NCI-H345 (cell line): ENCODE data around the gene C11orf68.
"Not testable (repeated sequence)": the region's sequence is repeated elsewhere in the genome, so short reads cannot be mapped to it uniquely, and the experiment has no call there.

Source experiments
- DNase-seq: peaks from one replicate; lab custom pipeline; 2025; lab: John Stamatoyannopoulos, UW

The C11orf68 gene

DNA sequence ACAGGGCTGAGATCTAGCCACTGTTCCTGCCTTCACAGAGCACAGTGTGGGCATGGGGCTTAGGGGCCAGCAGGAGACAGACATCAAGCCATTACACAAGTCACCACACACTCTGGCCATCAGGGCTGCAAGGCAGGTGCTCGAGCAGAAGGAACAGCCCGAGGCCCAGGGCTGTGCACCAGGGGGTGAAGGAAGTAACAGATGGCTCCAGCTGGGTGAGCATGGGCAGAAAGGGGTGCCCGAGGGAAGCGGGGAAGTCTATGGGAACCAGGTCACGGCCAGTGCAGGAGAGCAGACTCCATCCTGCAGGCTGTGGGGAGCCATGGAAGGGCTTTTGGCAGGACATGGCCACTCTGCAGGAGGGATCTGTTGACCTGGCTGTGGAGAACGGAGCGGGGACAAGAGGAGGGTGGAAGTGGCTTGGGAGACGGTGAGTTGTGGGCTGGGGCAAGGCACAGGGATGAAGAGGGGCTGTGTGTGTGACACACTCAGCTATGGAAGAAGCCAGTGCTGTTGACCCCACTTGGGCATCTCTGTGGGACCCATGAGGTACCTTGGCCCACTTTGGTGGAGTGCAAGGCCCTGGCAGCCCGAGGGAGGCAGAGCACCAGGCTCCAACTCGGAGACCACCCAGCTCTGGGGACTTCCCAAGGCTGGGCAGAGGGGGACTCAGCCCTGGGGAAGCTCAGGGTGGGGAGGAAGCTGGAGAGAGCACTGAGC lies 3.6 kb downstream of the C11orf68 start:
- DNase-seq, result no peak

DNA sequence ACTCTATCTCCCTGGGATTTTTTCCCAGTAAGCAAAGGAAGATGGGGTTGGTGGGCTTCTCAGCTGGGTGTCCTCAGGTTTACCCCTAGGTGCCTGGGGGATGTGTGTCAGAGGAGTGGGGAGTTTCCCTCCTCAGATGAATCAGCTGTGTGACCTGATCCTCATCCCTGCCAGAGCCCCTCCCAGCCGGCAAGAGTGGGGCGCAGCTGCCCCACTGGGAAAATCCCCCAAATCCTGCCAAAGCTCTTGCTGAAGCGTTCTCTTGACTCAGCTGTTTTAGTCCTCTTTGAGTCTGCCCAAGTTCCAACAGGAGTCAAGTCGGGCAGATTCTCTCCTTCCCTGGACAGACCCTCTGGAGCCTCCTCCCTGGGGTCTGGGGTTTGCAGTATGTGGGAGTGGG lies 6.0 kb downstream of the C11orf68 start:
- DNase-seq, result no peak

DNA sequence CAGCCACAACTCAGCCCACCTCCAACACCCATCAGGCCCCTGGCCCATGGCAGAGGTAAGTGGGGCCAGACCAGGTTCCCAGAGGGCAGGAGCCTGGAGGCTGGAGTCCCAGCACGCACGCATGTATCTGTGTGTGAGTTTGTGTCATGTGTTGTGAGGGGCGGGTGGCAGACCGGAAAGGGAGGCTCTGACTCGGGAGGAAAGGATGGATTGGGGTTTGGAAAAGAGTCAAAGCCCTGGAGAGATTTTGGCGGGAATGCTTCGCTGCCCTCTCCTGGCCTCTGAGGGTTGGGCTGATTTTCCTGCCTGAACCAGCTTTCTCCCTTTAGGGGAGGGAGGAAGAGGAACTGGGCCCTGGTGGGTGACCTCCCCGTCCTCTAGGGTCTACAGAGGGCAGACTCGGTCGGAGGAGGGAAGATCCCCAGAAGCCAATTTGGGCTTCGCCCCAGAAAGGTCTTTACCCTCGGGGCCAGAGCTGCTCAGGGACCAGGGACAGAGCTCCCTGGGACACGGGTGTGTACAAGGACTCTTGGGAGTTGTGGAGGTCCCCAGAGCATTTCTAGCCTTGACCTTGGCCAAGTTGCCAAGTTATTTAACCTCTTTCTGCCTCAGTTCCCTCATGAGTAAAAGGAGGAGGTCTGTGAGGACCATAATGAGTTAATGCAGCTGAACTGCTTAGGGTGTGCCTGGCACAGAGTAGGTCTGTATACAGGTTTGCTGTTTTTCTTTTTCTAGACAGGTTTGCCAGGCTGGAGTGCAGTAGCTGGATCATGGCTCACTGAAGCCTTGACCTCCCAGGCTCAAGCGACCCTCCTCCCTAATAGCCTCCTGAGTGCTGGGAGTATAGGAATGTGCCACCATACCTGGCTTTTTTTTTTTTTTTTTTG lies 6.9 kb downstream of the C11orf68 start:
- DNase-seq, result peak; percentile 45

DNA sequence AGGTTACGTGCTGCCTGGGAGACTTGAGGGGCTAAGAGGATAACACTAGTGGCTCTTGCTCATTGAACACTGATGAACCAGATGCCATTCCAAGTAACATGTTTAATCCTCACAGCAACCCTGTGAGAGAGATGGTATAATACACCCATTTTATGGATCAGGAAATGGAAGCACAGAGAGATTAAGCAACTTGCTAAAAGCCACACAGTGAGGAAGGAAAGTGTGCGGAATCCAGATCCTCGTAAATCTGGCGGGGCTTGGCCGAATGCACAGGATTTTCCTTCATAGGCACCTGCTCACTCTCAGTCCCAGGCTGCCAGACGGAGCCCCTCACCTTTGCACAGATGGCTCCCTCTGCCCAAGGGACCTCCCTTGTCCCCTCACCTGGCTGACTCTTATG lies 11.0 kb downstream of the C11orf68 start:
- DNase-seq, result no peak

DNA sequence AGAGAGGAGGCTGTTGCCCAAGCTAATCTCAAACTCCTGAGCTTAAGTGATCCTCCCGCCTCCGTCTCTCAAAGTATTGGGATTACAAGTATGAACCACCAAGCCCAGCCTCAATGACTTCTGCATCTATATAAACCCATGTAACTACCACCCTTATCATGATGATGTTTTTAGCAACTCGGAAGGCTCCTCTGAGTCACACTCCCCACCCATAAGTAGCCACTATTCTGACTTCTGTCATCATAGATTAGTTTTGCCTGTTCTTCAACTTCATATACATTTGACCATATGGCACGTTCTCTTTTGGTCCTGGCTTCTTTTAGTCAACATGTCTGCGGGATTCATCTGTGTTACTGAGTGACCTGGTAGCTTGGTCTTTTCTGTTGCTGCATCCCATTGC lies 12.3 kb downstream of the C11orf68 start:
- DNase-seq, result no peak

DNA sequence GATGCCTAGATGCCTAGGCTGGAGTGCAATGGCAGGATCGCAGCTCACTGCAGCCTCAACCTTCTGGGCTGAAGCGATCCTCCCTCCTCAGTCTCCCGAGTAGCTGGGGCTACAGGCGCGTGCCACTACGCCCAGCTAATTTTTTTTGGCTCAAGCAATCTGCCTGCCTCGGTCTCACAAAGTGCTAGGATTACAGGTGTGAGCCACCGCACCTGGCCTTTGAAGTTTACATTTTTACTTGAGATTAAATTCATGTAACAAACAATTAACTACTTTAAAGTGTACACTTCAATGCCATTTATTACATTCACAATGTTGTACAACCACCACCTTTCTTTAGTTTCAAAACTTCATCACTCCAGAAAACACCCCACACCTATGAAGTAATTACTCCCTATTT lies 15.1 kb downstream of the C11orf68 start:
- DNase-seq, result no peak

DNA sequence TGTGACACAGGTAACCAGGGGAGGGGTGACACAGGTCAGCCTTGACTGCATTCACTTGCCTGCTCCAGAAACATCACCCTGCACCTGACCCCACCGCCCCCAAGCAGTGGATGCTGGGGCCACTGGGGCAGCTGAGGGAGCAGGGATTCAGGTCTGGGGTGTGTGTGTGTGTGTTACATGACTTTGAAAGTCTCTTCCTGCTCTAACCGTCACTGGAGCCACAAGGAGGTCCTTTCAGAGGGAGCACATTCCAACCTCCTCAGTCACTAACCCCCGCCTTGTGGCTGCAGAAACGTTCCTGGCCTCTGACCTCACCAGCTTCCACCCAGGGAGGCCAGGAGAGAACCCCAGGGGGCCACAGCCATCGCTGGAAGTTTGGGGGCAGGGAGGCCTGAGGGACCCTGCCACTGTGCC lies 15.8 kb downstream of the C11orf68 start:
- DNase-seq, result no peak

DNA sequence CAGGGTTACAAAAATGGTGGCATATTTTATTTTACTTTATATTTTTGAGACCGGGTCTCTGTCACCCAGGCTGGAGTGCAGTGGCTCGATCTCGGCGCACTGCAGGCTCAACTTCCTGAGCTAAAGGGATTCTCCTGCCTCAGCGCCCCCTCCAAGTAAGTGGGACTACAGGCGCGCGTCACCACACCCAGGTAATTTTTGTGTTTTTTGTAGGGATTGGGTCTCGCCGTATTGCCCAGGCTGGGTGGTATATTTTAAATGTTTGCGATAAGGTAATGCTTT lies 18.0 kb downstream of the C11orf68 start:
- DNase-seq, result no peak

DNA sequence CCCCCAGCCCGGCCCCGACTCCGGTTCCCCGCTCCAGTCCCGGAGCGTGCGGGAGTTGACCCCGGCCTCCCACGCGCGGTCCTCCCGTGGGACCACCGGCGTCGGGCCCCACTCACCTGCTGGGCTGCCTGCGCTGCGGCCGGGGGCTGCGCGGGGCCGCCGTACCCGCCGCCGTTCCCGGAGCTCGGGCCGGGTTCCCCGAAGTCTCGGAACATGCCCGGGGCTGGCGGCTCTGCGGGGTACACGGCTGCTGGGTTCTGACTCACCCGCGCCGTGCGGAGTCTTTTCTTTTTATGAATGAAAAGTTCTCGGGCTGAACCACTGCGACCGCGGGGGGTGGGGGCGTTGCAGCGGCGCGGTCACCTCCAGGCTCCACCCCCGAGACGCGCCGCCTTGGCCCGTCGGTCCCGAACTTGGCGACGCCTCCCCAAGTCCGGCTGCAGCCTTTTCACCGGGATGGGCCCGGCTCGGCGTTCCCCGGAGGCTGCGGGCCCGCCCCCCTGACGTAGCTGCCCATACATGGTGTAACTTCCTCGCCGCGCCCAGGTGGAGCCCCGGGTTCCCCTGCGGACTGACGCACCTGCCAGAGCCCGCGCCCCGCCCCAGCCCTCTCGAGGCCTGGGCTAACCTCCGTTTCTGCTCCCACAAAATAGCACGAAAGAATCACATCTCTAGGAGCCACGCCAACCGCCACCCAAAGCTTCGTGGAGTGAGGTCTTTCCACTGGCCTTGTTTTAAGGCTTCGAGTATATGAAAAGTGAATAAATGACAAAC lies 18.6 kb downstream of the C11orf68 start, which contains the start of gene FOSL1:
TSS of gene FOSL1 (minus strand) at position 264 of the 774 bp plus-strand sequence. CDS start at position 215, 49 bp downstream.
- peak; percentile 82 for DNase-seq

DNA sequence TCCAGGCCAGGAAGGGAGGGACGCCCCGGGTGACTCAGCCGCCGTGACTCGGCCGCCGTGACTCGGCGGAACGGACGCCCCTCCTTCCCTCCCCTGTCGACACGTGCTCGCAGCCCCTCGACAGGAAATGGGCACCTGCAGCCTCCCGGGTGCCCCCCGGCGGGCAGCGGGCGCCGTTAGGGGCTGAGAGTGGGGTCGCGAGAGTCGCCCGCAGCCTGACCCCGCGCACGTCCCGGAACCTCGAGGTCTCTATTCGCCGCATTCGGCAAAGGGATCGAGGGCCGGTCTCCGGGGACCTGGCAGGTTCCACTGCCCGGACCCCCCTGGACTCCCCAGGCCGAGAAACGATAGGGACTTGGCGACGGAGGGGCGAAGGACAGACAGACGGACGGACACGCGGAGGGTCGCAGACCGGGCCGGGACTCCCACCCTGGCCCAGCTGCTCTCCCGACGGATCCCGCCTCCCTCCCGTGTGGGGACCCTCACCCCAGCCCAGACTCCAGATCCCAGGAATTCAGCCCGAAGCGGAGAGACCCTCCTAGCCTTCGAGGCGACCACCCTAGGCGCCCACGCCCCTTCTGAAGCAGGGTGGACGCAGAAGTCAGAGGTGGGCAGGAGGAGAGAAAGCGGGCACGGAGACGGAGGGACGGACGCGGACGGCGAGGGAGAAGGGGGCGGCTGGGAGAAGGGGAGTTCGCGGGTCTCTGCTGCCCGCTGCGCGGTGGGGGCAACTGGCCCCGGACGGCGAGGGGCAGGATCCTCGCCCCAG lies 19.3 kb downstream of the C11orf68 start:
- DNase-seq, result no peak

DNA sequence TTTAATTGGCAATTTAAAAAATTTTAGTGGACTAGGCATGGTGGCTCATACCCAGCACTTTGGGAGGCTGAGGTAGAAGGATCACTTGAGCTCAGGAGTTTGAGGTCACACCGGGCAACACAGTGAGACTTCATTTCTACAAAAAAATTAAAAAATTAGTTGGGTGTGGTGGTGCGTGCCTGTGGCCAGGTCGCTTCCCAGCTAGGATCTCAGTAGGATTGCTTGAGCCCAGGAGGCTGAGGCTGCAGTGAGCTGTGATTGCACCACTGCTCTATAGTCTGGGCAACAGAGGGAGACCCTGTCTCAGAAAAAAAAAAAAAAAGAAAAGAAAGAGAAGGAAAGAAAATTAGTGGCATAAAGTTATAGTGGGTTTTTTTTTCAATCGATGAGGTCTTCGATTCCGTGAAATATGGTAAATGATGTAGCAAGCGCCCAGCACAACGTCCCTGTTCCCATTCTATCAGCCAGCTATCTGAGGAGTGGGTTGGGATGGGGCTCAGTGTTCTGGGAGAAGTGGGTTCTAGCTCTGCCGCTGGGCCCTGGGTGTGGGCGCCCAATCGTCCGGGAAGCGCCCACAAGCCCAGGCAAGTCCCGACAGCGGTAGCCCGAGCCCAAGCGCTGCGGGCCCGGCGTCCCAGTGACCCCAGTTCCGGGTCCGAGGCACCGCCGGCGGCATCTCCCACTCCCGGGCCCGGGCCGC lies 20.1 kb downstream of the C11orf68 start:
- no peak for DNase-seq

DNA sequence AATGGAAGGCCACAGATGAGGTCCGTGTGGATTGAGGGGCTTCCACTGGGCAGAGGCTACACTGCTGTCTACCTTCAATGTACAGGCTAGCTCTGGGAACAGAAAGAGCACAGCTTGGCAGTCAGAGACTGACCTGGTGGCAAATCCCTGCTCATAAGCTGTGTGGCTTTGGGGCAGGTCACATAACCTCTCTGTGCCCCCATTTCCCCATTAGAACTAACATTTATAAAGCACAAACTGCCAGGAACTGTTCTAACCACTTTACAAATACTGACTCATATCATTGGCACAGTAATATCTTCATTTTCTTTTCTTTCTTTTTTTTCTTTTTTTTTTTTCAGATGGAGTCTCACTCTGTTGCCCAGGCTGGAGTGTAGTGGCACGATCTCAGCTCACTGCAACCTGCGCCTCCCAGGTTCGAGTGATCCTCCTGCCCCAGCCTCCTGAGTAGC lies 21.8 kb downstream of the C11orf68 start:
- no peak for DNase-seq

DNA sequence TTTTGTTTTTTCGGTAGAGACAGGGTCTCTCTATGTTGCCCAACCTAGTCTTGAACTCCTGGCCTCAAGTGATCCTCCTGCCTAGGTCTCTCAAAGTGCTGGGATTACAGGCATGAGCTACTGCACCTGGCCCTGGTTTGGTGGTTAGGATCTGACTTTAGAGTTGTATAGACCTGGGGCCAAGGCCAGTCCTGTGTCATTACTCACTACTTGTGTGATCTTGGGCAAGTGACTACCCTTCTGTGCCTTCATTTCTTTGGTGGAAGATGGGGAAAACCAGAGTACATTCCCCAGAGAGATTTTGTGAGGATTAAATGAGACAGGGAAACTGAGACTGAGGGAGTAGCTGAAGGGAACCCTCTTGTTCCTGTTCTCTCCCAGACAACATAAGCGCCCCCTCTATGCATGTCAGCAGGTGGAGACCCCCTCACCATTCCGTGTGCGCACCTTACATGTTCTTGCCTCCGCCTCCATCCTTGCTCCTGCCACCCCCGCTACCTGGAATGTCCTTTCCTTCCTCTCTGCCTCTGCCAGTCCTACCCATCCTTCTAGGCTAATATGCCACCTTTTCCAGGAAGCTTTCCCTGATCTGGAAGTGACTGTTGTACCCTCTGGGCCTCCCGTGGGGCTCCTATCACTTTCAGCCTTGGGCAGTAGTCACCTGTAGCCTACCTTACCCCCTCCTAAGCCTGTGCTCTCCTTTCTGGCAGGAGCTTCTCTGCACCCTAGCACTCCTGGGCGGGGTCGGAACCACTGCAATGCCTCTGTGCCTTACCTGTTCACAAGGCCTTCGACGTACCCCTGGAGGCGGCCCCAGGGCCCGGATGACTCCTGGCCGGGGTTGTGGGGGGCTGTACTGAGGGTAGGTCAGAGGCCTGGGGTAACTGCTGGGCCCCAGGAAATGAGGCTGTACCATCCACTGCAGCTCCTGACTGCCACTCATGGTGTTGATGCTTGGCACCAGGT lies 22.5 kb downstream of the C11orf68 start:
- DNase-seq, result no peak

DNA sequence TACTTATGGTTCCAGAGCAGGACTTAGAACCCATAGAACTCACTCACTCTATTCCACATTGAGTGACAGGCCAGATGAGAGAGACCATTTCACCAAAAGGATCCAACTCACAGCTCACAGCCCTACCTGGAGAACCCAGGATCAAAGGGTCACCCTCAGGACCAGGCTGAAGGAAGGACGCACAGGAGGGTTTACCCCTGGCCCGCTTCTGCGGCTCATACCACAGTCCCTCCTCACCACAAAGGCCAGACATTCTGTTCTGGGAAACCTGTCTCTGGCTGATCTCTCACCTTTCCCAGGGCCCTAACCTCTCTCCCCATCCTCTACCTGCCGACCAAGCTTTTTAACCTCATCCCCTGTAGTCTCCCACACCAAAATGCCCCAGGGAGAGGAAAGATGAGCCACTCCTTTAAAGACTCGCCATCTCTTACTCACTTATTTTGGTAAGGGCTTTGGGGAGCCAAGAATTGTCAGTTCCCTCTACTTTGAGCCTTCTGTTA lies 23.3 kb downstream of the C11orf68 start:
- no peak for DNase-seq

DNA sequence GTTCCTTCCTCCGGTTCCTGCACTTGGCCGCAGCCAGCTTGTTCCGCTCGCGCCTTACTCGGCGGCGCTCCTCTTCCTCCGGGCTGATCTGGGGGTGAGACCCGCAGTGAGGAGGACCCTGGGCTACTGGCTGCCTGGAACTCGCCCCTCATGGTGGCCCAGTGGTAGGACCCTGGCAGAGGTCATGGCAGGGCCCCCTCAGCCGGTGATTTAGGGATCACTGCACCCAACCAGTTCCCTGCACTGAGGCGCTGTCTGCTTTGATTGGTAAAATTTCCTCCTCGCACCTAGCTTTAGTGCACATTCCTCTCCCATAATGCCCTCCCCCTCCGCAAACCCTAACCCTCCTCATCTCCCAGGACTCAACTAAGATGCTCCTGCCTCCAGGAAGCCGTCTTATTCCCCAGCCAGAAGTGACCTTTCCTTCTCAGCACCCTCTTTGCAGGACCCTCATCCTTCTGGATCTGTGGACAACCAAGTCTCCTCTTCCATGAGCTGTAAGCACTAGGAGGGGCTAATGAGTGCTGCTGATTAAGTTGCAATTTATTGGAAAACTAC lies 24.7 kb downstream of the C11orf68 start:
- no peak for DNase-seq

DNA sequence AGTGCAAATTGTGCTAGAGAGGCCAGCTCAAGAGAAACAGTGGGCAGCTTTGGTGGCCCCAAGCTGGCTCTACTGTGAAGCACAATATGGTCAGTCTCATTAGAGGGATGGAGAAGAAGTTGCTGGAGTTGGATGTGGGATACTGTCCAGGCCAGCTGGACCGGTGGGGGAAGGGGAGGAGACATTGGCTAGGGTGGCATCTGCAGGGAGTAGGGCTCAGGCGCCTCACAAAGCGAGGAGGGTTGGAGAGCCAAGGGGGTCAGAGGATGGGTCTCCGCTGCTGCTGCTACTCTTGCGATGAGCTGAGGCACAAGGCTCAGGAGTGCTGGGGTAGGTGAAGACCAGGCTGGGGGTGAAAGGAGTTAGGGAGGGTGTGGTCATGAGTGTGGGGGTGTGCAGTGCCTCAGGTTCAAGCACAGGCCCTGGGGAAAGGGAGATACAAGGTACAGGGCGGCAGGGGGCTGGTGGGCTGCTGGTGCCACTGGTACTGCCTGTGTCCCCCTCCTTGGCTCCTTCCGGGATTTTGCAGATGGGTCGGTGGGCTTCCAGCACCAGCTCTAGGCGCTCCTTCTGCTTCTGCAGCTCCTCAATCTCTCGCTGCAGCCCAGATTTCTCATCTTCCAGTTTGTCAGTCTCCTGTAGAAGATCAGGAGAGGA lies 26.1 kb downstream of the C11orf68 start:
- no peak for DNase-seq

DNA sequence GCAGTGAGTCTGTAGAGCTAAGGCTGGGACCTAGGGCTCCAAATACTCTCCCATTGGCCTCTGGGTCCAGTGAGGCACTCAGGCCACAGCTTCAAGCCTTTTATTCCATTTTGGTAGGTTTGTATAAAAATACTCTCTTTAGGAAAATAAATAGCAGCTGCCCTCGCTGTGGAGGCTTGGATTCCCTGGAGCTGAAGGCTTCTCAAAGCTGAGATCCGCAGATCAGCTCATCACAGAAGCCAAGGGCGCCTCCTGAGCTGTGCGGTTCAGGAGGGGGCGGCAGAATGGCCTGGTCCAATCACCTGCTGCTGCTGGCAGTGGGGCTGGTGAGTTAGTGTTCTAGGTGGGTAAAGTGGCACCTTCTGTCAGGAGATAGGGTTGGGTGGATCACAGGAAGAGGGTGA lies 26.7 kb downstream of the C11orf68 start:
- DNase-seq, result not testable (repeated sequence)

DNA sequence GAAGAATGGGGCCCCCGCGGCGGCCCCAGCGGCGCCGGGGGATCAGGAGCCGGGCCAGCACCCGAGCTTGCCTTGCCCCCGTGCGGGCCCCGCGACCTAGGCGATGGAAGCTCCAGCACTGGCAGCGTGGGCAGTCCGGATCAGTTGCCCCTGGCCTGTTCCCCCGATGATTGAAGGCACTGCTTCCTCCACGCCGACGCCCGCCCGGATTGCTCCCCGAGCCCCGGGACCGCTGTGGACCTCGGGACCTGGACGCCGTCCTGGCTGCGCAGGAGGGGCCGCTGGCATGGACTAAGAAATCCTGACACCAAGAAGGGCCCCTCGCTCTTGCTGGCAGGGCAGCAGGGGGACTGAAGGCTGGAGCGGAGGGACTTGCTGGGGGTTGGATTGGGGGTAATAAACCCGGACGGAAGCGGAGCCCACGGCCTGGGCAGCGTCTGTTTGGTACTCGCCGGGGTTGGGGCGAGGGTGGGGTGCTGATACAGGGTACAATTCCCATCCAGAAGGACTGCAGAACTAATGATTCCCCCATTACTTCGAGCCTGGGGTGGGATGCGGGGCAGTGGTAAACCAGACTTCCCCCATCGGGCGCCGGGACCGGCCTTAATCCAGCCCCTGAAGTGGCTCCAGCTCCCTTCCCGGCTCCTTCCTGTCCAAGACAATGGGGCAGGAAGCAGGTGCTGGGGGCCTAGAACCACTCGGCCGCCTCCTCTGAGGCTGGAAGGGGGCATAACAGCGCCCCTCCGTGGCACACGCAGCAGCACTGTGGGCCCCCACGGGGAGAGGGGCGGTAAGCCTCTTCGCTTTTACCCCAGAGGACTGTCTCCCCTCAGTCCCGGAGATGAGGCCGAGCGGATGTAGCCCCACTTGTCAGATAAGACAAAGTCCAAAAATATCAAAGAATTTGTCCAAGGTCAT lies 27.4 kb downstream of the C11orf68 start:
- no peak for DNase-seq
